Lung (tissue), 12 donors: Measurements from ENCODE around the gene MAPKBP1. TPM values are rescaled to one million over a fixed set of nuclear protein-coding genes. Genes with fewer than 3 reads are reported as not detected.

ENCODE experiments used
- ATAC-seq: fragments of 200-7000 bp; cut with Tn5 transposase; one replicate; pipeline ENCODE4 v1.9.1; 2020; ENCODE audit warnings: moderate number of reproducible peaks; ENCODE audit not compliant: insufficient read depth, low FRiP score
- DNase-seq, 3 donors: peaks; one replicate each; pipeline ENCODE4 v3.0.0-alpha.2; 2013 to 2017
- H3K27ac ChIP-seq, 2 donors: one replicate each; pipeline ENCODE4 v1.5.1; 2013; ENCODE audit warnings: mild to moderate bottlenecking in 2 of 2, moderate library complexity in 2 of 2, control low read depth in 1 of 2, inconsistent platforms in 1 of 2, low read depth in 1 of 2, low read length in 1 of 2
- H3K27me3 ChIP-seq, 3 donors: one replicate each; pipeline ENCODE4 v1.5.1; 2013; ENCODE audit warnings: low read length in 2 of 3; ENCODE audit not compliant: control insufficient read depth in 3 of 3, insufficient read depth in 3 of 3
- H3K36me3 ChIP-seq, 4 donors: one replicate each; pipeline ENCODE4 v1.5.1; 2013; ENCODE audit warnings: low read length in 4 of 4, mild to moderate bottlenecking in 1 of 4, moderate library complexity in 1 of 4; ENCODE audit not compliant: control insufficient read depth in 4 of 4, insufficient read depth in 4 of 4
- H3K4me1 ChIP-seq, 5 donors: one replicate each; pipeline ENCODE4 v1.5.1; 2013; ENCODE audit warnings: low read length in 5 of 5, mild to moderate bottlenecking in 2 of 5, moderate library complexity in 1 of 5; ENCODE audit not compliant: control insufficient read depth in 5 of 5, insufficient read depth in 5 of 5
- H3K4me3 ChIP-seq: one replicate; pipeline ENCODE4 v1.5.1; 2013; ENCODE audit warnings: mild to moderate bottlenecking, control low read depth, moderate library complexity
- H3K9ac ChIP-seq, 2 donors: one replicate each; pipeline ENCODE4 v1.5.1; 2013; ENCODE audit warnings: low read length in 2 of 2, control low read depth in 1 of 2; ENCODE audit not compliant: insufficient read depth in 1 of 2
- H3K9me3 ChIP-seq, 4 donors: one replicate each; pipeline ENCODE4 v1.5.1; 2013; ENCODE audit warnings: low read length in 3 of 4, mild to moderate bottlenecking in 1 of 4, moderate library complexity in 1 of 4; ENCODE audit not compliant: control insufficient read depth in 4 of 4, insufficient read depth in 3 of 4
- CTCF ChIP-seq: IDR thresholded peaks from 2 replicates; pipeline ENCODE4 v1.5.1; 2012; ENCODE audit warnings: mild to moderate bottlenecking; ENCODE audit errors: control extremely low read depth, extremely low read depth
- WGBS, 2 donors: extraction: QIAGEN DNeasy Blood & Tissue Kit; methylation state at CpG; one replicate each; pipeline ENCODE4 v1.1.7; 2013; 5-methylcytosine and 5-hydroxymethylcytosine counted together
- polyA plus RNA-seq, 2 donors: library from polyadenylated mRNA; stranded (reverse); fragments of 200-250 nt; gene quantifications; one replicate each; pipeline ENCODE4 v1.2.1, GENCODE V29; 2013
- total RNA-seq, 2 donors: library from RNA; depleted of rRNA in 1 of 2; stranded (reverse); fragments of >200 nt in 1 of 2; gene quantifications; one replicate each; pipeline ENCODE4 v1.2.1, GENCODE V29; 2014 to 2021
- donor health status: control.
- donor health status: control.
- donor health status: Bipolar disorder and iron deficiency.
- donor health status: healthy.
- donor health status: DM: yes; HTN: yes; CAD: no.

Gene MAPKBP1
- total and polyA plus RNA-seq, 4 donors = 7.2 to 25.7 (median 16.4) TPM

- DNase-seq (no peak), ATAC-seq (no peak)
- no peaks in the 10 kb centered on the region for H3K27me3 ChIP-seq
- H3K4me3 ChIP-seq = no peak overlapping the region
- H3K36me3 ChIP-seq = peaks cover 0 to 34% (median 15%) of the 10 kb centered on the region in 4 donors
- no peak for TF ChIP-seq CTCF
- no peak overlapping the region for H3K27ac ChIP-seq
- no peaks in the 10 kb centered on the region for H3K9me3 ChIP-seq
- no peak overlapping the region for H3K9ac ChIP-seq
- H3K4me1 ChIP-seq = peaks cover 0 to 63% (median 2%) of the 10 kb centered on the region in 5 donors
- WGBS, 2 donors = 70 to 77% methylated on average over 16 of the region's 16 CpGs
These were observed 76.3 kb downstream of the MAPKBP1 start for GRCh38 chr15:41850482-41851166.

- H3K9ac ChIP-seq = no peak overlapping the region
- ATAC-seq = no peak
These were observed 76.9 kb downstream of the MAPKBP1 start for GRCh38 chr15:41851167-41851523.

GRCh38 chr15:41851755-41852370, 77.6 kb downstream of the MAPKBP1 start:
- no peak for TF ChIP-seq CTCF
- Histone ChIP-seq H3K9me3 (no peaks in the 10 kb centered on the region), H3K36me3 (peaks cover 0 to 21% (median 9%) of the 10 kb centered on the region in 4 donors), H3K27ac (no peak overlapping the region), H3K27me3 (no peaks in the 10 kb centered on the region), H3K4me1 (peaks cover 0 to 64% (median 2%) of the 10 kb centered on the region in 5 donors), H3K4me3 (no peak overlapping the region), H3K9ac (no peak overlapping the region)
- DNase-seq = no peak
- ATAC-seq = no peak
- 84 to 91% methylated on average over 8 of the region's 8 CpGs for WGBS, 2 donors

More at GRCh38 chr15:41851167-41851523, 76.9 kb downstream of the MAPKBP1 start:
- Histone ChIP-seq H3K4me1 (peaks cover 0 to 64% (median 2%) of the 10 kb centered on the region in 5 donors), H3K36me3 (peaks cover 0 to 28% (median 14%) of the 10 kb centered on the region in 4 donors), H3K27me3 (no peaks in the 10 kb centered on the region), H3K4me3 (no peak overlapping the region), H3K9me3 (no peaks in the 10 kb centered on the region), H3K27ac (no peak overlapping the region)
- no peak for DNase-seq
- 46 to 60% methylated on average over 11 of the region's 11 CpGs for WGBS, 2 donors
- no peak for TF ChIP-seq CTCF
